Stimulated activated CD8-positive, alpha-beta memory T cell treated with anti-CD3 and anti-CD28 coated beads, Interleukin-15, amount 100 ng/mL, for 48 hours (primary cell): Measurements from ENCODE around the gene EEF1AKMT1.
"Not testable (repeated sequence)": the region's sequence is repeated elsewhere in the genome, so short reads cannot be mapped to it uniquely, and the experiment has no call there.

Experiments
- DNase-seq, 2 donors: peaks; one replicate each; pipeline ENCODE4 v3.0.0-alpha.2; 2020; ENCODE audit warnings: low read depth in 2 of 2

The EEF1AKMT1 gene

DNA sequence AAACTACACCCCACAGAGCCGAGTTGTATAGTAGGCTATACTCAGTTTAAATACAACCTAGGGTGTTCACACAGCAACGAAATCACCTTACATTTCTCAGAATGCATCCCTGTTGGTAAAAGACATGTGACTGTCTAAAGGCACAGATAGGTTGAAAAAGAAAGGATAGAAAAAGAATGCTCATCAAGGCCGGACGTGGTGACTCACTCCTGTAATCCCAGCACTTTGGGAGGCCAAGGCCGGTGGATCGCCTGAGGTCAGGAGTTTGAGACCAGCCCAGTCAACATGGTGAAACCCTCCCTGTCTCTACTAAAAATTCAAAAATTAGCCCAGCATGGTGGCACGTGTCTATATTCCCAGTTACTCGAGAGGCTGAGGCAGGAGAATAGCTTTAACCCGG is 74.0 kb downstream of the EEF1AKMT1 start:
- DNase-seq = no peak

DNA sequence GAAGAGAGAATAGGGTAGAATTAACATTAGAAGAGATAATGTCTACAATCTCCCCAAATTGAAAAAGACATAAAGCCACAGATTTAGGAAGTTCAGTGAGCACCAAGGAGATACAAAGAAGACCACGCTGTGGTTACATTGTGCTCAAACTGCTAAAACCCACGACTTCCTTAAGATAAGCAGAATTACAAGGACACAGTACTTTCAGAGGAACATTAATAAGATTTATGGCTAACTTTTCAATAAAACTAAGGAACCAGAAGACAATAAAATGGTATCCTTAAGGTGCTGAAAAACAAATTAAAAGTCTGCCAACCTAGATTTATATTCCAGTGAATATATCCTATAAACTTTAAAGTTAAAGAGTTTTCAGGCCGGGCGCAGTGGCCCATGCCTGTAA is 77.7 kb downstream of the EEF1AKMT1 start:
- DNase-seq = no peak

DNA sequence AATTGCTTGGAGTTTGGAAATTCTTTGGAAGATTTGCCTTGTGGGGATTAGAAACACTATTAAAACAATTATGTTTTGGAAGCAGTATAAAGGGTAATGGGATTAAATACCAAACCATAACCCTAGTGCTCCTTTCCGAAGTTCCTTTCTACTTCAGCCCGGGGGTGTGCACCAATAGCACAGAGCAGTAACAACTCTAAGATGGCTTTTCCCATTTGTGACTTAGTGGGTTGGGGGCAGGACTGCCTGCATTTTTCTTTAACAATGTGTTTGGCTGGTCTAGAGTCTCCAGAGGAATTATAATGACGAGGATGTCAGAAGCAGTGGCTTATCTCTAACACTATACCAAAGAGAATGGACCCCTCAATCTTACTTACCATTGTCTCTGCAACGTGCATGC is 82.1 kb downstream of the EEF1AKMT1 start:
- DNase-seq = no peak

DNA sequence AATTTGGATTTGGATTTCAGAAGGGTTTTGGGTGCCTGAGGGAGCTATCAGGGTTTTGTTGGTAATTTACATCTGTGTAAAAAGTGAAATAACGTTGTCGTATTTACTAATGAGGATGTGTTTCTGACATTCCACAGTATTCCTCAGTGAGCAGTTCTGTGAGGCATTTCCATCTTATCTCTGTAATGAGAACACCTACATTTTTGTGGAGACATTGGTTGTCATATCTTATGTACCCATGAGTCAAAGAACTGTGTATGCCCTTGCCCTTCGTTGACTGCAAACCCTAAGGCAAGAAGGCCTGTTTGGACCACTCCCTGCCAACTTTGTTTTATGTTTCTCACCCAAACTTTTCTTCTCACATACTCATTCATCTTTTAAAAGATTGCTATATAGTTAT is 84.5 kb downstream of the EEF1AKMT1 start:
- no peak for DNase-seq

DNA sequence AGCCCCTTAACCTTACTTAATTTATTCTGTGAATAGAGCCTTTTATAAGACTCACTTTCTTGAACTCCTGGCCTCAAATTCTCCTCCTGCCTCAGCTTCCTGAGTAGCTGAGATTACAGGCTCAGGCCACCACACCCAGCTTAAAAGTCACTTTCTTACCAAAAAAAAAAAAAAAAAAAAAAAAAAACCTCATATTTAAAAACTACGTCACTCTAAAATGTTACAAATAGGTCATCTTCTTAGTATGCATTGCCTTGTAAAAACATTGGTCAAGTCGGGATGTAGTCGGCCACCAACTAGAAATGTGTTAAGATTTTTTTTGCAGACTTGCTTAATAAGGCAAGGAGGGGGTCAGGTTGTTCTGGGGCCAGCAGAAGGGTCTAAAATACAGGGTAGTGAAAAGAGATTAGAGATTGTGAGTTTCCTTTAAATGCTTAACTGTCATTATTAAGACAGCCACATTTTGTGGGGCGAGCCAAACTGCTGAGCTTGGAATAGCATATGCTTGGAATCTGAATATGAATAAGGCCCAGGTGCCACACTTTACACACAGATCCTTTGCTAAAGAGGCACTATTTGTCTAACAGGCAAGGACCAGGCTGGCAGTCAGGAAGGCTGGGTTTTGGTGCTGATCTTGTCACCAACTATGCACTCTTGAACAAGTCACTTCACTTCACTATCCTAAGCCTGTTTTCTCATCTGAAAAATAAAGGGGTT is 86.7 kb downstream of the EEF1AKMT1 start:
- DNase-seq = no peak

DNA sequence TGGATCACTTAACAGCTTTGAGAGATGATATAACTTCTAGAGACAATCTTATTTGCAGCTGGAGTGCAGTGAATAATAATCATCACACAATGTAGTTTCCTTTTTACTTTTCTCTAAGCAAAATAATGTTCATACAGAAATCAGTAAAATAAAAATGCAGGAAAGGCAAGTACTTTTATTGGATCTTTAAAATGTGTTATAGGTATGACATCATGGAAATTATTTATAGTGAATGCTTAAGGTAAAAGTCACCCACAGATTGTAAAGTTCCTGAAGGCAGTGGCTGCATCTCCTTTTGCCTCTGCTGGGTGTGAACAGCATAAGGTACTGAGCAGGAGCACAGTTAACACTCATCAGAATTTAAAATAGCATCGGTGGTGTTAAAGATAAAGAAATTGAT is 87.6 kb downstream of the EEF1AKMT1 start:
- DNase-seq = no peak

DNA sequence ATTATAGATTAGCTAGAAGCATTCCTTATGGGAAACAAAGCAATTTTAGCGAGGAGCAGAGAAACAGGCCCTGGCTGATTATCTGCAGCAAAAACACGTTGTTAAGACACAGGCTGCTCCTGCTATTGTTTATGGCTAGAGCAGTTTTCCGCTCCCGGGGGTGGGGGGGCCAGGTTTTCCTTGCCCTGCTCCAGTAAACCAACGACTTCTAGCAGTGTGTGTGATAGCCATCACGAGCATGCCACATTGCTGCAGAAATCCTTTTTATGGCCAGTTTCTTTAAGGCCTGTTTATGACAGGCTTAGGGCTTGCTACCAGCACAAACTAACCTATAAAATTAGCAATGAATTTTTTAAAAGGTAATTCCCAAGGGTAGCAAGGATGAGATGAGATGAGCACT is 88.7 kb downstream of the EEF1AKMT1 start:
- DNase-seq = no peak

DNA sequence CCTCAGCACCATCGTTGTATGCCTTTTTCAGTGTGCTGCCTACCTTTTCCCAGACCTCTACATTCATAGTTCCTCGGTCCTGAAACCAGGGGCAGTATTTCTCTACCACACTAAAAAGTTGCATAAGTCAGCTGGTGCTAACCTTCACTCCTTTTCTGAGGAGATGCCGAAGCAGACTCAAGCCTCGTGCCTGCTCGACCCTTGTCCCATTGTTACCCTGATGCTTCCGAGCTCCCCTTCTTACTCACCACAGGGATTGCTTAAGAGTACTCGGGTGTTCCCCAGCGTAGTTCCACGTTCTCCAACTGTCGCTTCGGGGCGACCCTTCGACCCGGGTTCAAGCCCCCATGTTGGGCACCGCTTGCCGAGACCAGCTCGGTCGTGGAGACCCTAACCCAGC is 89.2 kb downstream of the EEF1AKMT1 start:
- no peak for DNase-seq

DNA sequence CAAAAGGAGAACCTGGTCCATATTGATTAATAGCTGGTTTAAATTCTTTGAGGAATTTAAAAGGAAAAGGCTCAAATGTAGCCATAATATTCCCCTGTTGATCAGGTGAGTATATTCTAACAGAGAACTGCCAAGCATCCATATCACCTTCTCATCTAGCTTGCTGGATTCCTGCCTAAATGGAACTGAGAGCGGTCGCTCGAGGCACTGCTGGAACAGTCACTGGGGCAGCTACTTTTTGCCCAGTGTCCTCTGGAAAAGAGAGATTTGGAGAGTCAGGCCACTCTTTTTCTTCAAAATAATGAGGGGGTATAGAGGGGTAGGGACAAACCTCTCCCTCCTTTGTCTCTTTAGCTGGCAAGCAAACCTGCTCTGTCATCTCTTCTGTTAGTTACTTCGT is 89.7 kb downstream of the EEF1AKMT1 start:
- no peak for DNase-seq

DNA sequence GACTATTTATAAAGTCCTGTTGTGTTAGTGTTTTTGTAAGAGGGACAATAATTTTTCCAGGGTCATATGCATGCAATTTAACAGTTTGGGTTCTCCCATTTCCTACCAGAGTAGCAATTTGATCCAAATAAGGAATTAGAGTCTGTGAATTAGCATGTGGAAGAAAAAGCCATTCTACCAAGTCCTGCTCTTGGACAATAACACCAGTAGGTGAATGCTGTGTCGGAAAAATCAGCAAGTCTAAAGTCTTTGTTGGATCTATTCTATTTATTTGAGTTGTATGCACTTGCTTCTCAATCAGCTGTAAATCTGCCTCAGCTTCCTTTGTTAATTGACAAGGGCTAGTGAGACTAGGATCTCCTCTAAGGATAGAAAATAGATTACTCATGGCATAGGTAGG is 91.7 kb downstream of the EEF1AKMT1 start:
- no peak for DNase-seq

DNA sequence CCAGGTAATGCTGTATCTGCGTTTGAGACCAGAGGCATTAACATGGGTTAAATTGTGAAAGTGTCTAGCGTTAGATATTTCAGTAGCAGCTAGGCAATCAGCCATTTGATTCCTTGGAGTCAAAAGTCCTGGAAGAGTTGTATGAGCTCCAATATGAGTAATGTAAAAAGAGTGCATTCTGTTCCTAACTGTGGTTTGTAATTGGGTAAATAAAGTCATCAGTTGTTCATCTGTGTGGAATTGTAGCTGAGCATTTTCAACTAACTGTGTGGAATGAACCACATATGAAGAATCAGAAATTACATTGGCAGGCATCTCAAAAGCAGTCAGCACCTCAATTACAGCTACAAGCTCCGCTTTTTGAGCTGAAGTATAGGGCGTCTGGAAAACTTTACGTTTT is 92.3 kb downstream of the EEF1AKMT1 start:
- DNase-seq = not testable (repeated sequence)

DNA sequence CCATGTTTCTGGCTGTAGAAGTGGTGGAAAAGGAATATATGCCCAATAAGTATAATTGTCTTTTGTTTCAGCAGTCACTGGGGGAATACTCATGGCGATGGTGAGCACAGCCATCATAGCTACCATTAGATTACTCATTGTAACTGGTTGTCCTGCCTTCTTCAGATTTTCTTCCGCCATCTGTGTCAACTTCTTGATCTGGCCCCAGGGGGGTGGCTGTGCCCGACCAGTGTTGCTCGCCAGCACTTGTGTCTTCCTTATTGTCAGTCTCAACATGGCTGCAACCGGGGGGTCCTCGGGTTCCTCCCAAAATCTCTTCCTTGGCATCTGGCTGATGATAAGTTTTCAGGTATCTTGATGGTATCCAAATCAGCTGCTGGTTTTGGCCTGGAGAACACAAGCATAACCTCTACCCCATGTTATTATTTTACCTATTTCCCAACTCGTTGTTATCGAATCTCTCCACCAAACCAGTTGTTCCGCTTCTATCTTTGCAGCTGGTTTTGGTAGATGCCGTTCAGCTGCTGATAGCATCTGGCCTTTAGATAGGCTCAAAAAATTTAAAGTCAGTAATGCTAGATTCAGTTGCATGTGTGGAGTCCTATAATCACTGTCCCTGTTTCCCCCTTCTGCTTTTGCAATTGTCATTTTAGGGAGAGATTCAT is 93.2 kb downstream of the EEF1AKMT1 start:
- DNase-seq = no peak

DNA sequence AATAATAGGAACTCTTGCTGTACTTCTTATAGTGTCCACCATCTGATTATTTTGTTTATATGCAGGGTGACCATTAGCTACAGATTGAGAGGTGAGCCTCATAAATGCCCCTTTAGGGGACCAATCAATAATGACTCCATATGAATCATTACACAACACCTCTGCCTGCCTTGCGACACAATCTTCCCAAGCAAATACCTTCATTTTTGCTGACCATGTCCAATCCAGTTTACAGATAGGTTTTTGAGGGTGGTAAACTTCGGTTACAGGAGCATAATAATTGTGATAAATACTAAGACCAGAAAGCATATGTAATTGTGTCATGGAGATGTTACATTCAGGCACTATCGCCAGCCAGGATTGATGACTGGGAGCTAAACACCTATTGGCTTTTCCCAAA is 93.9 kb downstream of the EEF1AKMT1 start:
- DNase-seq = no peak
